Measurements from ENCODE around the gene ASNSD1.
"Not testable (repeated sequence)": the region's sequence is repeated elsewhere in the genome, so short reads cannot be mapped to it uniquely, and the experiment has no call there.

The ASNSD1 gene

DNA sequence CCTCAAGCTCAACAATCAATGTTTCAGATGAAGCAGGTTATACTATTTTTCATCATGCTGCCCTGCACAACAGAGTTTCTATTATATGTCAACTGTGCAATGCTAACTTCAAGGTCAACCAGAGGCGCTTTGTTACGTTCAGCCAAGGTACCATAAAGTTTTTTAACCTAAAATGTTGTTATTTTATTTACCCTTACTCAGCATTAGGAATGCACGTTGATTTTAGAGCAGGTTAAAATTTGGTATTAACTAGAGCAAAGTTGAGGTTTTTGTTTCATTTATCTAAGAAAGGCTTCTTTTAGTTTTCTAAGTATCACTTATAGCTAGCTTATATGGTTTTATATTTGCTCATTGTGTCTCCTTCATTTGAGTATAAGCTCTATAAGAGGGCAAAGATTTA lies 35.0 kb downstream of the ASNSD1 start:
- no peak for DNase-seq

DNA sequence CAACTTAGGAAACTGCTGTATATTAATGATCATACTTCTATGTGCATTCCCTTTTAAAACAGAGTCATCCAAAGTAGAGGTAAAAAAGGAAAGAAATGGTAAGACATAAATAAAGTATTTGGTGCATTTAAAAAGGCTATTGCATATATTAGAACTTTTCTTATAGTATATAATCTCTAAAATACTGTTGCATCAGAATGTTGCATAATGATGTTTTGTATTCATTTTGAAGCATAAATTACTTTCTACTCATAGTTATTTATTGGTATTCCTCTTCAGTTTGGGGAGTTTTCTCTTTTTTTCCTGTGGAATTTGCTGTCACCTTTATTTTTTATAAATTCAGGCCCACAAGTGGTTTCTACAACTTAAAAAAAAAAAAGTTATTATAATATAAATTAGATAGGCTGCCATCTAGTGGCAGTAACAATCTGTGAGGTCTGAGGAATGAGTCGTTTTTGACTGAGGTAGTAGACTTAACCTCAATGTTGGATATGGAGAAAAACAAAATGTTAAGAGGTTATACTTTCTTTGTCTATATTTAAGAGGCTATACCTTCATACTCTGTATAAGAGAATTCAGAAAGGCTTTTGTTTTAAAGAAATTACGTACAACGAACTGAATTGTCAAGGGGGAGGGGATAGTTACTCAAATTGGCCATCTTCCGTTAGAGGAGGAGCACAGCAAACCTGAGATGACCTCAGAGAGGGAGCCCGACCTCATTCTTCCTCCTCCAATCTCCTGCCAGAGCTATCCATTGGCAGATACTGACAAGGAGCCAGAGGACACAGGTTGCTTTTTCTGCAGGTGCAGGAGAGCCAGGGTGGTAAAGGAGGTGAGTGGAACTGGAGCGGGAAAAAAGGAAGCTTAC lies 37.0 kb downstream of the ASNSD1 start:
- DNase-seq, result no peak

DNA sequence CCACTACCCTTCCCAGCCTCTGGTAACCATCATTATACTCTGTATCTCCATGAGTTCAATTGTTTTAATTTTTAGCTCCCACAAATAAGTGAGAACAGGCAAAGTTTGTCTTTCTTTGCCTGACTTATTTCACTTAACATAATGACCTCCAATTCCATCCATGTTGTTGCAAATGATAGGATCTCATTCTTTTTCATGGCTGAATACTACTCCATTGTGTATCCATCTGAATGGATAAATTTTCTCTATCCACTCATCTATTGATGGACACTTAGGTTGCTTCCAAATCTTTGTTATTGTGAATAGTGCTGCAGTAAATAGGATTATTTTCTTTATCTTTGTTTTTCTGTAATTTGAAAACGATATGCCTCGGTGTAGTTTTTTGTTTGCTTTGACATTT lies 39.4 kb downstream of the ASNSD1 start:
- no peak for DNase-seq

DNA sequence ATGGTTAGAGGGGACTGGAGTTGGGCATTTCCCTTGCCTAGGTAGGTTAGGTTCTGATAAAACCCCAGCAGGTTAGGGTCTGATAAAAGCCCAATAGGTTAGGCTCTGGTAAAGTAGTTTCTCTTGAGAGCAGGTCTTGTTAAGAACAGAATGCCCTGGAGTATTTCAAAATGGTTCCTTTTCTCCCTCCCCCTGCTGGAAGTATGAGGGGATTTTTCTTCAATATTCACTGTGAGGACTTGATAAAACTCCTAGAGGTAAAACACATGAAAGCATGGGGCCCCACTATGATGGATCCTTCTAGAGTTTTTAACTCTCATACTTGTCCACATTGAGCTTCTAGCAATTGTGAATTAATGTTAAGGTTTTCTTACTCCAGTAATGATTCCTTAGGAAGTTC lies 40.8 kb downstream of the ASNSD1 start:
- DNase-seq, result no peak

DNA sequence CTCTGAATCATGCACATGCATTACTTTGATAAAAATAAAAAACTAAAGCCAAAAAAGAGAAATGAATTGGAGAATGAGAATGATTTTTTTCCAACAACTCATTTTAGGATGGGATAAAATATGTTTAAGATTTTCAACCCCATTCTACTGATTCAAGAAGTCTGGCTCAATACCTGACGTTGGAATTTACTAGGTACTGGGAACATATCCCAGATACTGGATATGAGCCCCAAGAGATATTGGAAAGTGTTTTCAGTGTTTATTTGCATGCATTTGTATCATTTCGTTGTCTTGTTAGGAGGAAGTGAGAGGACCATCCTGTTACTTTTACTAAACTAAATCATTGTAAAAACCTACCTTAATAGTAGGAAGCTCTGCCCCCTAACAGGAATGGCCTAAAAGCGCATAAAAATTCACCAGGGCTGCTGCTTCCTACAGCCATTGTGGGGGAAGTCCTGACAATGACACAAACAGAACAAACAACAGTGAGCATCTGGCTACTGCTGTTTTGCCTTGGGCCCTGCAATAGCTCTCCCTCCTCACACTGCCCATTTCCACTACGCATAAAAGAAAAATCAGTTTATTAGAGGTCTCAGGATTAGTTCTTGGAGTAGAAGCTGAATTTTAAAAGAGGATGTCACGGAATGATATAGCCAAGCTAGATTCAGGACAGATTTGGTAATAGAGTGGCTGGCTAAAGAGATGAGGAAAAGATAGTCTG lies 48.4 kb downstream of the ASNSD1 start:
- no peak for DNase-seq

DNA sequence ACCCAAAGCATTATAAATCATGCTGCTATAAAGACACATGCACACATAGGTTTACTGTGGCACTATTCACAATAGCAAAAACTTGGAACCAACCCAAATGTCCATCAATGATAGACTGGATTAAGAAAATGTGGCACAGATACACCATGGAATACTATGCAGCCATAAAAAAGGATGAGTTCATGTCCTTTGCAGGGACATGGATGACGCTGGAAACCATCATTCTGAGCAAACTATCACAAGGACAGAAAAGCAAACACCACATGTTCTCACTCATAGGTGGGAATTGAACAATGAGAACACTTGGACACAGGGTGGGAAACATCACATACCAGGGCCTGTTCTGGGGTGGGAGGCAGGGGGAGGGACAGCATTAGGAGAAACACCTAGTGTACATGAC lies 56.3 kb downstream of the ASNSD1 start:
- not testable (repeated sequence) for DNase-seq

DNA sequence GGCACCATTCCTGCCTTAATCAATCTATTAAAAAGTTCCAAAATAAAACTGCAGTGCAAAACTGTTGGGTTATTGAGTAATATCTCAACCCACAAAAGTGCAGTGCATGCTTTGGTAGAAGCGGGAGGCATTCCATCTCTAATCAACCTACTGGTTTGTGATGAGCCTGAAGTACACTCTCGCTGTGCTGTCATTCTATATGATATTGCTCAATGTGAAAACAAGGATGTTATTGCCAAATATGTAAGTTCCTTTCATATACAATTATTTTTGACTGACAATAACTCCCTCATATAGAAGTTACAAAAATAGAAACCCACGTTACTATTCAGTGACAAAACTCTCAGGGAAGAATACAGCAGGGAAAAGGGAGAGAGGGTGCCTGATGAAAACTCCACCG lies 58.3 kb downstream of the ASNSD1 start:
- DNase-seq, result no peak

Measured in NCI-H187 (cell line).